Small intestine (tissue), 7 donors: ENCODE measurements around the gene COMMD10. TPM values are rescaled to one million over a fixed set of nuclear protein-coding genes. Genes with fewer than 3 reads are reported as not detected.

Source experiments
- DNase-seq, 2 donors: peaks; one replicate each; pipeline versions ENCODE4 v3.0.0 to v3.0.0-alpha.2; 2013
- FAIRE-seq: peaks from 2 replicates; lab custom pipeline; 2012; peaks lifted over from hg19 to GRCh38; lab: Jason Lieb, UNC
- H3K27ac ChIP-seq, 3 donors: one replicate each; pipeline ENCODE4 v1.5.1; 2013; ENCODE audit warnings: low read length in 2 of 3, mild to moderate bottlenecking in 2 of 3, control low read depth in 1 of 3, inconsistent platforms in 1 of 3, low read depth in 1 of 3, moderate library complexity in 1 of 3
- H3K27me3 ChIP-seq, 3 donors: one replicate each; pipeline ENCODE4 v1.6.1; 2013; ENCODE audit warnings: low read length in 3 of 3, inconsistent platforms in 1 of 3; ENCODE audit not compliant: control insufficient read depth in 3 of 3, insufficient read depth in 3 of 3
- H3K36me3 ChIP-seq, 3 donors: one replicate each; pipeline ENCODE4 v1.6.1; 2013; ENCODE audit warnings: low read length in 3 of 3, inconsistent platforms in 1 of 3, low read depth in 1 of 3, mild to moderate bottlenecking in 1 of 3, moderate library complexity in 1 of 3; ENCODE audit not compliant: control insufficient read depth in 3 of 3, insufficient read depth in 2 of 3
- H3K4me1 ChIP-seq, 3 donors: one replicate each; pipeline ENCODE4 v1.6.1; 2013; ENCODE audit warnings: low read length in 2 of 3, inconsistent platforms in 1 of 3, low read depth in 1 of 3, mild to moderate bottlenecking in 1 of 3, moderate library complexity in 1 of 3; ENCODE audit not compliant: control insufficient read depth in 3 of 3, insufficient read depth in 2 of 3
- H3K4me3 ChIP-seq, 3 donors: one replicate each; pipeline ENCODE4 v1.5.1; 2013; ENCODE audit warnings: low read length in 3 of 3, control low read depth in 1 of 3, inconsistent platforms in 1 of 3, low read depth in 1 of 3, mild to moderate bottlenecking in 1 of 3, moderate library complexity in 1 of 3
- H3K9me3 ChIP-seq, 2 donors: one replicate each; pipeline ENCODE4 v1.6.1; 2013; ENCODE audit warnings: low read depth in 1 of 2, low read length in 1 of 2; ENCODE audit not compliant: control insufficient read depth in 2 of 2, insufficient read depth in 1 of 2
- WGBS, 3 donors: extraction: QIAGEN DNeasy Blood & Tissue Kit; methylation state at CpG; one replicate each; pipeline ENCODE4 v1.1.7; 2013; 5-methylcytosine and 5-hydroxymethylcytosine counted together
- polyA plus RNA-seq, 4 donors: library from polyadenylated mRNA; stranded (reverse) in 3 of 4; unstranded in 1 of 4; fragments of 200-250 nt in 3 of 4; fragments of 120-200 nt in 1 of 4; gene quantifications; one replicate each; pipeline versions ENCODE4 v1.2.1 to v1.2.3, GENCODE V29; 2013
- donor health status: healthy with polysubstance abuse.
- donor health status: control.
- donor health status: control.
- donor health status: Bipolar disorder and iron deficiency.
- donor health status: healthy.

COMMD10 gene
- polyA plus RNA-seq, 4 donors, result 19.7 to 70.3 (median 23.2) TPM

DNA sequence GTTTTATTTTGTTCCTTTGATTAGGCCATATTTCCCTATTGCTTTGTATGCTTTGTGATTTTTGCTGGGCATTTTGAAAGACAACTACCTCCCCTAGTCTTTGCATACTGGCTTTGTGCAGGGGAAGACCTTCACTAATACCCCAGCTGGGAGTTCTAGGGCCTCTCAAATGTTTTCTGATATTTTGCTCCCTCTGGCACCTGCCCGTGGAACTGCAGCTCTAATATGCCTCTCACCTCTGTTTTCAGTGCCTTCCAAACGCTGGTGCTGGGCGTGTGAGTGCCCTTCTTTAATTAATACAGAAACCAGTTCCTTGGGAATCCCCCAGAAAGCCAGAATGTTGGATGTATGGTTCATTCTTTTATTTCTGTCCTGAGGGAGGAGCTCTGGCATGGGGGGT, 204.5 kb downstream of the COMMD10 start:
- FAIRE-seq (no peak), DNase-seq (no peak)
- no peaks in the 10 kb centered on the region for H3K27me3 ChIP-seq
- H3K4me1 ChIP-seq, result no peaks in the 10 kb centered on the region
- H3K27ac ChIP-seq, result no peak overlapping the region
- 76 to 91% (median 89%) methylated on average over 3 of the region's 3 CpGs for WGBS, 3 donors
- peaks cover 0 to 2% (median 0%) of the 10 kb centered on the region in 3 donors for H3K36me3 ChIP-seq
- H3K9me3 ChIP-seq, result peaks cover 0 to 9% of the 10 kb centered on the region in 2 donors
- H3K4me3 ChIP-seq, result no peak overlapping the region

DNA sequence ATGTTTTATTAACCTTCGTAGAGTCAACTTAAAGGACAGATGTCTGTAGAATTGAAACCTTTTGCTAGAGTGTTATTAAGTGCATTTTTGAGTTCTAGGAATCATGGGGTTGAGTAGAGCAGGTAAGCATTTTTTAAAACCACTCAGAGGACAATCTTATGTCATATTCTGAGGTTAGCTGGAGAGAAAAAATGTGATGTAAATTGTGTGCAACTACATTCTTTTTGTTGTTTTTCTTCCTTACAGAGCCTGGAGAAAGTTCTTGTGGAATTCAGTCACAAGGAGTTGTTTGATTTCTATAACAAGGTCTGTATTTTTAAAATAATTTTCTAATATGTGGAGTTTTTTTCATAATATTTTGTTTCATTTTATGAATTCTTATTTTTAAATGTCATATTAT, 206.4 kb downstream of the COMMD10 start:
- Histone ChIP-seq H3K4me3 (no peak overlapping the region), H3K4me1 (no peaks in the 10 kb centered on the region), H3K9me3 (peaks cover 0 to 9% of the 10 kb centered on the region in 2 donors), H3K27ac (no peak overlapping the region), H3K27me3 (no peaks in the 10 kb centered on the region), H3K36me3 (peaks cover 0 to 6% (median 0%) of the 10 kb centered on the region in 3 donors)
- DNase-seq, result no peak
- WGBS, 3 donors, result 88 to 95% (median 92%) methylated on average over 1 of the region's 1 CpG
- FAIRE-seq, result no peak

- 88 to 96% (median 88%) methylated on average over 4 of the region's 4 CpGs for WGBS, 3 donors
- H3K27ac ChIP-seq, result no peak overlapping the region
- H3K27me3 ChIP-seq, result no peaks in the 10 kb centered on the region
- peaks cover 0 to 6% (median 0%) of the 10 kb centered on the region in 3 donors for H3K36me3 ChIP-seq
- H3K4me1 ChIP-seq, result no peaks in the 10 kb centered on the region
- no peak overlapping the region for H3K4me3 ChIP-seq
- DNase-seq (no peak), FAIRE-seq (no peak)
- H3K9me3 ChIP-seq, result peaks cover 0 to 10% of the 10 kb centered on the region in 2 donors
Observed at GRCh38 chr5:116292321-116292720, 207.5 kb downstream of the COMMD10 start.

GRCh38 chr5:116296335-116297072, 211.7 kb downstream of the COMMD10 start:
- no peaks in the 10 kb centered on the region for H3K4me1 ChIP-seq
- no peaks in the 10 kb centered on the region for H3K27me3 ChIP-seq
- H3K4me3 ChIP-seq, result no peak overlapping the region
- FAIRE-seq (peak; percentile 36), DNase-seq (no peak)
- WGBS, 3 donors, result 70 to 84% (median 74%) methylated on average over 4 of the region's 4 CpGs
- H3K27ac ChIP-seq, result no peak overlapping the region
- H3K9me3 ChIP-seq, result peaks cover 0 to 10% of the 10 kb centered on the region in 2 donors
- H3K36me3 ChIP-seq, result peaks cover 5 to 6% (median 6%) of the 10 kb centered on the region in 3 donors

DNA sequence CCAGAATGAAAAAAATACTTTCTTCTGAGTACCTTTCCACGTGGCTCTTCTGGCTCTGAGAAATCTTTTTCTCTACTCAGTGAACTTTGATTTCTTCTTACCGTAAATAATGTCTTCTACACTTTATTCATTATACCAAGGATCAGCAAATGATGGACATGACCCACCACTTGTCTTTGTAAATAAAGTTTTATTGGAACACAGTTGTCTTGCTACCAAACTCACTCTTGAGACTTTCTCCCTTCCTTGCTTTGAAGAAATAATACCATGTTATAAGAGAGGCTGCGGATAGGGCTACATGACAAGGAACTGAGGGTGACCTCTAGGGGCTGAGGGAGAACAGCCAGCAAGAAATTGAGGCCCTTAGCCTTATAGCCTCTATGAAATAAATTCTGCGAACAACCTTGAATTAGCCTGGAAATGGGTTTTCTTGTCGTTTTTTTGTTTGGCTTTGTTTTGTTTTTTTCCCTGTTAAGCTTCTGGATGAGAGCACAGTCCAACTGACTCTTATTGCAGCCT, 212.5 kb downstream of the COMMD10 start:
- Histone ChIP-seq H3K27ac (no peak overlapping the region), H3K36me3 (peaks cover 5 to 6% (median 6%) of the 10 kb centered on the region in 3 donors), H3K4me1 (no peaks in the 10 kb centered on the region), H3K4me3 (no peak overlapping the region), H3K9me3 (peaks cover 0 to 10% of the 10 kb centered on the region in 2 donors), H3K27me3 (no peaks in the 10 kb centered on the region)
- 91 to 95% (median 94%) methylated on average over 5 of the region's 5 CpGs for WGBS, 3 donors
- DNase-seq (no peak), FAIRE-seq (no peak)

DNA sequence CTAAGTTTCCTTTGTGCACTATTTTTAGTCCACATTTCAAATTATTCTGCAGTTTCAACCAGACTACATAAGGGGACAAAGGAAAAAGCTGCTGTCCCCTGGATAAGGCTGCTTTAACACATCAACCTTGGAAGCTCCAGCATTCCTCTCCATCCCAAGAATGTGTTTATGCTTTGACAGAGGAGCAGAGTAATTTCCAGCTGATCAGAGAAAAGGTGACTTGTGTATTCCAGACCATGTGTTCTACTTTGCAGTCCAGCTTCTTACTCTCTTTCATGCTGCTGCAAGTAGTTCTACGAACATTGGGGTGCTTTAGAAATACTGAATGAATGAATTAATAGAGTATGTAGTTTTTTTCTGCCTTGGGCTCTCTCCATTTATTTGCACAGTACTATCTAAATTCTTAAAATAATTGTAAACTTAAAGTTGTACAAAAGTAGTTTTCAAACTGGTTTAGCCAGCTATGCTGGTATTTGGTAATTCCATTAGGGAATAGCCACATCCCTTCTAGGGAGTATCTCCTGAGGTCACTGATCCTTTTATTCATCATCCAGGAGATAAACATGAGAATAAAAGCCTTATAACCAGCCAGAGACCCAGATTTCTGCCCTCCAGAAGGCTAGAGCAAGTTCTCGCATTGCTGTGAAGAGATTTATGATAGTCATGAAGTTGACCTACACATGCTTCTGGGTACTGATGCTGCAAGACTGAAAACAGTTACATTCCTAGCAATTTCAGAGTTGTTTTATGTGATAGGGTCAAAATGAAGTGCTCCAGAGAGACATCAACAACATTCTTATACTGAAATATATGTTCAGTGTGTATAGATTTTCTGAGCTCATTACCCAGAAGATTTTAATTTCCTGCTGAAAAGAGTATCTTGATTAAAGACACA, 215.2 kb downstream of the COMMD10 start:
- no peak overlapping the region for H3K27ac ChIP-seq
- peaks cover 6 to 12% (median 7%) of the 10 kb centered on the region in 3 donors for H3K36me3 ChIP-seq
- WGBS, 3 donors, result 89 to 98% (median 96%) methylated on average over 2 of the region's 2 CpGs
- no peak for FAIRE-seq
- H3K4me3 ChIP-seq, result no peak overlapping the region
- DNase-seq, result no peak
- peaks cover 0 to 14% of the 10 kb centered on the region in 2 donors for H3K9me3 ChIP-seq
- H3K4me1 ChIP-seq, result no peaks in the 10 kb centered on the region
- no peaks in the 10 kb centered on the region for H3K27me3 ChIP-seq

DNA sequence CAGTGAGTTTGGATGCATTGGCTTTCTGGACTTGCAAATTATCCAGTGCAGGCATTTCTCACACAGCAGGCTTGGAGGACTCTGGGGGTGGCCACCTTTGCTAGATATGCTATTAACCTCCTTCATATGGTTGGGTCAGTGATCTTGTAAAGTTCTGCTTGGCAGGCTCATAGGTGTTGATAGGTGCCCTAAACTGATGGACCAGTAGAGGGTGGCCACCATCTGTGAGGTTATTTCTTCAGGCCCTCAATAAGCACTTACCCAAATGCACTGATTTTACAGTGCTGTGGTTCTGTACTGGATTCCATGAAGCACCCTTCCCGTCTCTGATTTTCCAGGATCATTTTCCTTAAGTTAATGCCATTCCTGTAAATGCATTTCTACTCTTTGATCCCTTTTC, 216.3 kb downstream of the COMMD10 start:
- no peaks in the 10 kb centered on the region for H3K27me3 ChIP-seq
- H3K27ac ChIP-seq, result no peak overlapping the region
- no peaks in the 10 kb centered on the region for H3K4me1 ChIP-seq
- FAIRE-seq (no peak), DNase-seq (no peak)
- peaks cover 7 to 19% (median 14%) of the 10 kb centered on the region in 3 donors for H3K36me3 ChIP-seq
- WGBS, 3 donors, result 93 to 99% (median 96%) methylated on average over 1 of the region's 1 CpG
- peaks cover 0 to 25% of the 10 kb centered on the region in 2 donors for H3K9me3 ChIP-seq
- no peak overlapping the region for H3K4me3 ChIP-seq

GRCh38 chr5:116303340-116303739, 218.5 kb downstream of the COMMD10 start:
- Histone ChIP-seq H3K4me3 (no peak overlapping the region), H3K9me3 (peaks cover 0 to 24% of the 10 kb centered on the region in 2 donors), H3K27me3 (no peaks in the 10 kb centered on the region), H3K27ac (no peak overlapping the region), H3K36me3 (peaks cover 8 to 19% (median 12%) of the 10 kb centered on the region in 3 donors), H3K4me1 (no peaks in the 10 kb centered on the region)
- DNase-seq (no peak), FAIRE-seq (no peak)
- WGBS, 3 donors, result 80 to 100% (median 95%) methylated on average over 1 of the region's 1 CpG
